DMS114 treated with DMSO at 0.1 percent for 48 hours (cell line): ENCODE measurements around the gene RPRD1B.
A peak's percentile ranks its signal among the peaks of the same experiment; 100 is the strongest.

Experiments used
- DNase-seq: peaks from one replicate; lab custom pipeline; 2025; ENCODE audit not compliant: unreplicated experiment; lab: John Stamatoyannopoulos, UW

The RPRD1B gene

GRCh38 chr20:38033330-38034107 is at the start of gene RPRD1B, which contains the start of gene TTI1:
Gene RPRD1B (plus strand): TSS chr20:38033746. CDS start chr20:38033948, 202 bp downstream.
Gene TTI1 (minus strand): TSS chr20:38033456. CDS start chr20:38013816, 19,640 bp downstream.
- DNase-seq, result peak; percentile 84

GRCh38 chr20:37984018-37984785 is 49.3 kb upstream of the RPRD1B start:
- DNase-seq, result no peak

- DNase-seq, result no peak
Measured at GRCh38 chr20:37986044-37986858, 47.3 kb upstream of the RPRD1B start.

- no peak for DNase-seq
Measured at GRCh38 chr20:37986873-37987601, 46.5 kb upstream of the RPRD1B start.

GRCh38 chr20:37987602-37988290 is 45.8 kb upstream of the RPRD1B start:
- no peak for DNase-seq

- DNase-seq, result no peak
Measured at GRCh38 chr20:37988306-37988954, 45.1 kb upstream of the RPRD1B start.

- no peak for DNase-seq
Measured at GRCh38 chr20:37989601-37990295, 43.8 kb upstream of the RPRD1B start.

GRCh38 chr20:37990571-37991151 is 42.9 kb upstream of the RPRD1B start:
- no peak for DNase-seq

GRCh38 chr20:37991157-37991866 is 42.2 kb upstream of the RPRD1B start:
- no peak for DNase-seq

GRCh38 chr20:37991908-37992307 is 41.6 kb upstream of the RPRD1B start:
- no peak for DNase-seq

- no peak for DNase-seq
Measured at GRCh38 chr20:37992802-37993409, 40.6 kb upstream of the RPRD1B start.

- no peak for DNase-seq
Measured at GRCh38 chr20:37994512-37994911, 39.0 kb upstream of the RPRD1B start.

- no peak for DNase-seq
Measured at GRCh38 chr20:37995856-37996605, 37.5 kb upstream of the RPRD1B start.

- DNase-seq, result no peak
Measured at GRCh38 chr20:37997516-37997915, 36.0 kb upstream of the RPRD1B start.

GRCh38 chr20:37999526-38000263 is 33.9 kb upstream of the RPRD1B start:
- DNase-seq, result no peak

- DNase-seq, result no peak
Measured at GRCh38 chr20:38000293-38000692, 33.3 kb upstream of the RPRD1B start.
